GM18505 (cell line): Measurements from ENCODE around the gene SNX6.
"Not testable (repeated sequence)": the region's sequence is repeated elsewhere in the genome, so short reads cannot be mapped to it uniquely, and the experiment has no call there.

ENCODE experiments used
- ATAC-seq: cut with Tn5 transposase; IDR thresholded peaks from one replicate; pipeline ENCODE4 v1.9.1; 2021; ENCODE audit not compliant: unreplicated experiment
- POLR2A ChIP-seq: IDR thresholded peaks from 4 replicates; pipeline ENCODE4 v1.6.1; 2011; ENCODE audit warnings: borderline replicate concordance; ENCODE audit not compliant: insufficient read depth, insufficient read length; ENCODE audit errors: extremely low read depth

SNX6 gene

GRCh38 chr14:34629657-34630529, at the start of gene SNX6:
Gene SNX6, minus strand, starts transcription at chr14:34630148. Its CDS starts 32 bp downstream, at chr14:34630116.
- peak; percentile 78 for TF ChIP-seq POLR2A
- ATAC-seq: peak; percentile 95

DNA sequence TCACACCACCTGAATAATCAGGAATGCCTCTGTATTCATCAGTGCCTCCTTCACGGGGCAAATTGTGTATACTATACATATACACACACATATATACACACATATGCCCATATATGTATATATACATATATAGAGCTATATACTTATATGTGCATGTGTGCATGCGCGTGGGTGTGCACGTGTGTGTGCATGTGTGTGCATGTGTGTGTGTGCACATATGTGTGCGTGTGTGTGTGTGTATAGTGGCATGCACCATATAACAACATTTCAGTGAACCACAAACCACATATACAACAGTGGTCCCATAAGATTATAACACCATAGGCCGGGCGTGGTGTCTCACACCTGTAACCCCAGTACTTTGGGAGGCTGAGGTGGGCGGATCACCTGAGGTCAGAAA, 48.8 kb upstream of the SNX6 start:
- no peak for ATAC-seq
- no peak for TF ChIP-seq POLR2A

GRCh38 chr14:34678306-34678705, 48.4 kb upstream of the SNX6 start:
- ATAC-seq: no peak
- TF ChIP-seq POLR2A: no peak

GRCh38 chr14:34676516-34677211, 46.7 kb upstream of the SNX6 start:
- ATAC-seq: no peak
- no peak for TF ChIP-seq POLR2A

- TF ChIP-seq POLR2A: no peak
- ATAC-seq: no peak
Observed at GRCh38 chr14:34673702-34674101, 43.8 kb upstream of the SNX6 start.

GRCh38 chr14:34671716-34672115, 41.8 kb upstream of the SNX6 start:
- no peak for ATAC-seq
- no peak for TF ChIP-seq POLR2A

- TF ChIP-seq POLR2A: no peak
- no peak for ATAC-seq
Observed at GRCh38 chr14:34668111-34668510, 38.2 kb upstream of the SNX6 start.

DNA sequence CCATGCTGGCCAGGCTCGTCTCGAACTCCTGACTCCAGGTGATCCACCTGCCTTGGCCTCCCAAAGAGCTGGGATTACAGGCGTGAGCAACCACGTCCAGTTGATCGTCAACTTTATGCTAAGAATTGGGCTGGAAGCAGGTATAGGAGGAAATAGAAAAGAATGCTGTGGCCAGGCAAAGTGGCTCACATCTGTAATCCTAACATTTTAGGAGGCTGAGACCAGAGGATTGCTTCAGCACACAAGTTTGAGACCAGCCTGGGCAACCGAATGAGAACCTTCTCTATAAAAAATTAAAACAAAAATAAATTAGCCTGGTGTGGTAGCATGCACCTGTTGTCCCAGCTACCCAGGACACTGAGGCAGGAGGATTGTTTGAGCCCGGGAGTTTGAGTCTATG, 37.1 kb upstream of the SNX6 start:
- TF ChIP-seq POLR2A: no peak
- no peak for ATAC-seq

GRCh38 chr14:34665785-34666435, 36.0 kb upstream of the SNX6 start:
- no peak for TF ChIP-seq POLR2A
- no peak for ATAC-seq

GRCh38 chr14:34662561-34663088, 32.7 kb upstream of the SNX6 start:
- no peak for TF ChIP-seq POLR2A
- no peak for ATAC-seq

GRCh38 chr14:34660796-34661195, 30.8 kb upstream of the SNX6 start:
- no peak for TF ChIP-seq POLR2A
- no peak for ATAC-seq

- ATAC-seq: no peak
- TF ChIP-seq POLR2A: no peak
Observed at GRCh38 chr14:34655959-34656358, 26.0 kb upstream of the SNX6 start.

DNA sequence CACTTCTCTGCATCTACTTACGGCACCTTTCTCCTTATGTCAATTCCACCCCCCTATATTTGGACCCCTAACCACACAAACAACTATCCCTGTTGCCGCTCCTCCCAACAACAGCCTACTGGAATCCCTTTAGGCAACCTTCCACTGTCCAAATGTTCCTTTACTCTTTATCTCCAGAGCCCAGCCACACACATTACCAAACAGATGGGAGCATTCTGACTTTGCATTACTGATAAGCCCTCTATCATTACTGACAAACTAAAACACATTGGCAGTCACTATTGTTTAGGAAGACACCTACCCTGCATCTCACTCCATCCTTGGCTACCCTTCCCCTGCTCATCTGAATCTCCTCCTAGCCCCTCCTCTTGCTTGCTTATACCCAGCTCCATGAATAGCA, 23.1 kb upstream of the SNX6 start:
- ATAC-seq: not testable (repeated sequence)

DNA sequence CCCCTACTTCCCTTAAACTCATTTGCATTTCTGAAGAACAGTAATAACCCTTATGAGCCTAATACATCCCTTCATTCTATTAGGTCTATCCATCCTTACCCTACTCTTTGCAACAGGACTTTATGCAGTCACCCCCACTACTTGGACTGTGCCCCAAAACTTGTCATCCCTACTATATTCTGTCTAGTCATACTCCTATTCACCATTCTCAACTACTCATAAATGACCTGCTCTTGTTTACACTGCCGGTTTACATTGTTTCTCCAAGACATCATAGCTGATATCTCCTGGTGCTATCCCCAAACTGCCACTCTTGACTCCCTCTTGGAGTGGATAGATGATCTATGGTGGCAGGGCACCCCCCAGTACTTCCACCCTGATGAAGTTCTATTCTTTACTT, 22.4 kb upstream of the SNX6 start:
- ATAC-seq: not testable (repeated sequence)
